PC-3 (cell line): ENCODE measurements around the gene GALNTL6. TPM values are rescaled to one million over a fixed set of nuclear protein-coding genes. Genes with fewer than 3 reads are reported as not detected.

Source experiments
- ATAC-seq: fragments of 200-7000 bp; cut with Tn5 transposase; 2 replicates; pipeline ENCODE4 v1.9.1; 2020; ENCODE audit warnings: mild to moderate bottlenecking, moderate library complexity
- BruUV-seq: library from RNA; stranded (reverse); fragments of 400-500 nt; replicated peaks from 2 replicates; lab custom pipeline; 2021; lab: Mats Ljungman, UMichigan
- CTCF ChIA-PET: fragments of 300-600 bp; sonication (Branson Sonifier 250); formaldehyde crosslinking; loops from one replicate; lab custom pipeline; 2022; ENCODE audit warnings: antibody characterized with exemption; lab: Charles Lee
- POLR2A ChIA-PET: fragments of 300-600 bp; sonication (Branson Sonifier 250); formaldehyde crosslinking; loops from one replicate; lab custom pipeline; 2022; ENCODE audit warnings: antibody characterized with exemption; ENCODE audit not compliant: unreplicated experiment; lab: Charles Lee
- DNase-seq: peaks from one replicate; pipeline ENCODE4 v3.0.0-alpha.2; 2015
- H2AFZ ChIP-seq: fragments of 300-600 bp; sonication (generic); 2 replicates; pipeline ENCODE4 v1.6.0; 2016; ENCODE audit warnings: antibody characterized with exemption, low read length
- H3F3A ChIP-seq: fragments of 300-600 bp; sonication (generic); one replicate; pipeline ENCODE4 v1.6.0; 2017; ENCODE audit warnings: antibody characterized with exemption, low read length, control low read depth, mild to moderate bottlenecking; ENCODE audit not compliant: unreplicated experiment
- H3K27ac ChIP-seq: fragments of 300-600 bp; sonication (generic); 2 replicates; pipeline ENCODE4 v1.5.1; 2016; ENCODE audit warnings: mild to moderate bottlenecking, low read length
- H3K27me3 ChIP-seq: fragments of 300-600 bp; sonication (generic); 2 replicates; pipeline ENCODE4 v1.6.1; 2016; ENCODE audit warnings: low read length, mixed read lengths
- H3K36me3 ChIP-seq: fragments of 300-600 bp; sonication (generic); 2 replicates; pipeline ENCODE4 v1.6.1; 2016; ENCODE audit warnings: low read depth, mixed run types, low read length, mixed read lengths
- H3K4me1 ChIP-seq: fragments of 300-600 bp; sonication (generic); 2 replicates; pipeline ENCODE4 v1.5.1; 2016; ENCODE audit warnings: low read length; ENCODE audit not compliant: insufficient read depth
- H3K4me2 ChIP-seq: fragments of 300-600 bp; sonication (generic); 2 replicates; pipeline ENCODE4 v1.6.0; 2016; ENCODE audit warnings: low read length
- H3K4me3 ChIP-seq: fragments of 300-600 bp; sonication (generic); 2 replicates; pipeline ENCODE4 v1.5.1; 2016; ENCODE audit warnings: mild to moderate bottlenecking, low read length, mixed read lengths
- H3K79me2 ChIP-seq: fragments of 300-600 bp; sonication (generic); 2 replicates; pipeline ENCODE4 v1.6.1; 2017; ENCODE audit warnings: low read length, mixed read lengths
- H3K9ac ChIP-seq: fragments of 300-600 bp; sonication (generic); 2 replicates; pipeline ENCODE4 v1.6.0; 2016; ENCODE audit warnings: mild to moderate bottlenecking, low read length
- H3K9me2 ChIP-seq: fragments of 300-600 bp; sonication (generic); replicated peaks from 2 replicates; pipeline ENCODE4 v1.6.1; 2016; ENCODE audit warnings: mixed run types, low read length, mixed read lengths
- H3K9me3 ChIP-seq: fragments of 300-600 bp; sonication (generic); 2 replicates; pipeline ENCODE4 v1.6.1; 2016; ENCODE audit warnings: low read length, mixed read lengths
- H4K20me1 ChIP-seq: fragments of 300-600 bp; sonication (generic); 2 replicates; pipeline ENCODE4 v1.6.1; 2016; ENCODE audit warnings: low read length, mixed read lengths
- EZH2 ChIP-seq: fragments of 300-600 bp; sonication (generic); IDR thresholded peaks from one replicate; pipeline ENCODE4 v1.6.1; 2017; ENCODE audit warnings: antibody characterized with exemption, mild to moderate bottlenecking, low read length; ENCODE audit not compliant: unreplicated experiment
- EZH2phosphoT487 ChIP-seq: fragments of 300-600 bp; sonication (generic); IDR thresholded peaks from 2 replicates; pipeline ENCODE4 v1.6.1; 2018; ENCODE audit warnings: mild to moderate bottlenecking, antibody characterized with exemption, low read length, borderline replicate concordance
- intact Hi-C: fragments of 100-400 bp; cut with micrococcal nuclease; formaldehyde crosslinking; loops from 2 replicates; pipeline ENCODE4 v1.9.0; 2023
- total RNA-seq: library from RNA; depleted of rRNA; stranded (reverse); fragments of >200 nt; gene quantifications from 2 replicates; pipeline ENCODE4 v1.2.3, GENCODE V29; 2014
- TF ChIP-seq, protein P1 (sequence below): fragments of 300-600 bp; sonication (generic); conservative IDR thresholded peaks from 2 replicates; pipeline ENCODE4 v1.5.1; 2017; ENCODE audit warnings: antibody characterized with exemption, low read depth, mild to moderate bottlenecking, low read length

Gene GALNTL6
- total RNA-seq, 1 experiment from 2014 or later, result not detected

DNA sequence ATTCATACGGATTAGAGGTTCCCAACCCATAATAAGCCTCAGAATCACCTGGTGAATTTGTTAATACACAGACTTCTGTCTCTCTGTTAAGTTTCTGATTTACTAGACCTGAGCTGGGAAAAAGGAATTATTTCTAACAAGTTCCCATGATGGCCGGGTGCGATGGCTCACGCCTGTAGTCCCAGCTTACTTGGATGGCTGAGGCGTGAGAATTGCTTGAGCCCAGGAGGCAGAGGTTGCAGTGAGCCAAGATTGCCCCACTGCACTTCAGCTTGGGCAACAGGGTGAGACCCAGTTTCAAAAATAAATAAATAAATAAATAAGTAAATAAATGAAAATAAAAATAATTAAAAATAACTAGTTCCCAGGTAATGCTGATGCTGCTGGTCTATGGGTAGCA is 412.3 kb downstream of the GALNTL6 start:
- H3K4me2 ChIP-seq, result no peak overlapping the region
- H3K4me3 ChIP-seq, result no peak overlapping the region
- H3F3A ChIP-seq, result no peaks in the 10 kb centered on the region
- no TSS peak for BruUV-seq
- no peak overlapping the region for H2AFZ ChIP-seq
- no peaks in the 10 kb centered on the region for H3K9me3 ChIP-seq
- DNase-seq (no peak), ATAC-seq (no peak)
- no peak overlapping the region for H3K27ac ChIP-seq
- intact Hi-C loops, result no loop called here
- ChIA-PET CTCF (no interaction called here), POLR2A (no interaction called here)
- H3K9me2 ChIP-seq, result no peaks in the 10 kb centered on the region
- H3K36me3 ChIP-seq, result no peaks in the 10 kb centered on the region
- H3K9ac ChIP-seq, result no peak overlapping the region
- no peaks in the 10 kb centered on the region for H4K20me1 ChIP-seq
- H3K27me3 ChIP-seq, result peaks cover 4% of the 10 kb centered on the region; the same call in 1 of the 2 replicates
- H3K79me2 ChIP-seq, result no peaks in the 10 kb centered on the region
- no peaks in the 10 kb centered on the region for H3K4me1 ChIP-seq
- no peak for TF ChIP-seq EZH2
- no peak for TF ChIP-seq EZH2phosphoT487
- TF ChIP-seq, protein P1, sequence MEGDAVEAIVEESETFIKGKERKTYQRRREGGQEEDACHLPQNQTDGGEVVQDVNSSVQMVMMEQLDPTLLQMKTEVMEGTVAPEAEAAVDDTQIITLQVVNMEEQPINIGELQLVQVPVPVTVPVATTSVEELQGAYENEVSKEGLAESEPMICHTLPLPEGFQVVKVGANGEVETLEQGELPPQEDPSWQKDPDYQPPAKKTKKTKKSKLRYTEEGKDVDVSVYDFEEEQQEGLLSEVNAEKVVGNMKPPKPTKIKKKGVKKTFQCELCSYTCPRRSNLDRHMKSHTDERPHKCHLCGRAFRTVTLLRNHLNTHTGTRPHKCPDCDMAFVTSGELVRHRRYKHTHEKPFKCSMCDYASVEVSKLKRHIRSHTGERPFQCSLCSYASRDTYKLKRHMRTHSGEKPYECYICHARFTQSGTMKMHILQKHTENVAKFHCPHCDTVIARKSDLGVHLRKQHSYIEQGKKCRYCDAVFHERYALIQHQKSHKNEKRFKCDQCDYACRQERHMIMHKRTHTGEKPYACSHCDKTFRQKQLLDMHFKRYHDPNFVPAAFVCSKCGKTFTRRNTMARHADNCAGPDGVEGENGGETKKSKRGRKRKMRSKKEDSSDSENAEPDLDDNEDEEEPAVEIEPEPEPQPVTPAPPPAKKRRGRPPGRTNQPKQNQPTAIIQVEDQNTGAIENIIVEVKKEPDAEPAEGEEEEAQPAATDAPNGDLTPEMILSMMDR, result no peak

DNA sequence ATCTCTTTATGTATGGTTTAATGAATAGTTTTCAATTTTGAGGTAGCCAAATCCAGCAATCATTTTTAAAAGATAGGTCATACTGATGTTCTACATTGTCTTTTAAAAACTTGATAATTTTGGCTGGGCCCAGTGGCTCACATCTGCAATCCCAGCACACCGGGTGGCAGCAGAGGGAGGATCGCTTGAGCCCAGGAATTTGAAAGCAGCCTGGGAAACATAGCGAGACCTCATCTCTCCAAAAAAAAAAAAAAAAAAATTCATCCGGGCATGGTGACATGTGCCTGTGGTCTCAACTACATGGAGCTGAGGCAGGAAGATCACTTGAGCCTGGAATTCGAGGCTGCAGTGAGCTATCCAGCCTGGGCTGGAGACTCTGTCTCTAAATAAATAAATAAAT is 419.8 kb downstream of the GALNTL6 start:
- Histone ChIP-seq H3F3A (no peaks in the 10 kb centered on the region), H3K27ac (no peak overlapping the region), H4K20me1 (no peaks in the 10 kb centered on the region), H3K79me2 (no peaks in the 10 kb centered on the region), H3K9me3 (no peaks in the 10 kb centered on the region), H3K4me3 (no peak overlapping the region), H3K4me1 (no peaks in the 10 kb centered on the region), H3K27me3 (peaks cover 4% of the 10 kb centered on the region; the same call in 1 of the 2 replicates), H3K9me2 (no peaks in the 10 kb centered on the region), H3K4me2 (no peak overlapping the region), H2AFZ (no peak overlapping the region), H3K9ac (no peak overlapping the region), H3K36me3 (no peaks in the 10 kb centered on the region)
- ChIA-PET POLR2A (no interaction called here), CTCF (interaction anchor here (0.7 kb wide), 1 partner anchor 33 kb away, joined by 8 read pairs; no protein-coding TSS in a partner anchor)
- BruUV-seq, result no TSS peak
- ATAC-seq, result no peak
- no peak for DNase-seq
- intact Hi-C loops, result no loop called here
- TF ChIP-seq, protein P1, result no peak
- TF ChIP-seq EZH2phosphoT487 (no peak), EZH2 (no peak)

DNA sequence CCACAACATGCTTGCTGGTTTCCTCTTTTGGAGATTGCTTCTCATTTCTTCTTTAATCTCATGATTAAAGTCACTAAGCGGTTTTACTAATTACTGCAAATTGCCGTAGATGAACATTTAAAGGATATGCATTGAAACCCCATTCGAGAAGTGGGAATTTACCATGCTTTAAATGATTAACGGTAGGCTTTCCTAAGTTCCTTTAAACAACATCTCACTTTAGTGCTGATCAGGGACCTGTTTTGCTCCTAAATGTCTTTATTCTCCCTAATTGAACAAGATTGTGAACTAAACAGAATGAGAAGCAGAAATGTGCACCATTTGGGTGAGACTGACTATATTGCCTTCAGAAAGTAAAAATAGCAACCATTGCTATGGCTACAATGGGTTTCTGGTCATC is 430.3 kb downstream of the GALNTL6 start:
- CTCF ChIA-PET, result no interaction called here

More for the DNA sequence above, 430.3 kb downstream of the GALNTL6 start:
- POLR2A ChIA-PET, result no interaction called here
- Histone ChIP-seq H3F3A (no peaks in the 10 kb centered on the region), H3K4me3 (no peak overlapping the region), H3K79me2 (no peaks in the 10 kb centered on the region), H3K9me3 (no peaks in the 10 kb centered on the region), H2AFZ (no peak overlapping the region), H3K9me2 (no peaks in the 10 kb centered on the region), H3K27me3 (no peaks in the 10 kb centered on the region), H3K4me1 (no peaks in the 10 kb centered on the region), H3K4me2 (no peak overlapping the region), H3K36me3 (no peaks in the 10 kb centered on the region), H4K20me1 (no peaks in the 10 kb centered on the region), H3K27ac (no peak overlapping the region), H3K9ac (no peak overlapping the region)
- intact Hi-C loops, result no loop called here
- BruUV-seq, result no TSS peak
- no peak for DNase-seq
- TF ChIP-seq, protein P1, result no peak
- TF ChIP-seq EZH2 (no peak), EZH2phosphoT487 (no peak)
- no peak for ATAC-seq
